AG04449 (cell line): ENCODE measurements around the gene GRM7.
"Not testable (repeated sequence)": the region's sequence is repeated elsewhere in the genome, so short reads cannot be mapped to it uniquely, and the experiment has no call there.

Experiments used
- CTCF ChIA-PET: fragments of 350-600 bp; formaldehyde crosslinking; extraction: SDS; loops from one replicate; lab custom pipeline; 2021; ENCODE audit warnings: antibody characterized with exemption; lab: Yijun Ruan, JAX
- POLR2A ChIA-PET: fragments of 400-600, 350-600 bp; formaldehyde crosslinking; extraction: SDS; loops from one replicate; lab custom pipeline; 2020; ENCODE audit warnings: antibody characterized with exemption, inconsistent platforms; lab: Yijun Ruan, JAX
- DNase-seq: peaks from one replicate; pipeline ENCODE4 v3.0.0-alpha.2; 2010; ENCODE audit warnings: low read depth, low spot score
- H3K4me3 ChIP-seq: 2 replicates; pipeline ENCODE4 v1.5.1; 2011; ENCODE audit warnings: low read depth, mild to moderate bottlenecking, control low read depth, low read length
- TF ChIP-seq, protein P1 (sequence below): IDR thresholded peaks from one replicate; pipeline ENCODE4 v1.5.1; 2011; ENCODE audit warnings: mild to moderate bottlenecking, moderate library complexity, low read length, control low read depth, inconsistent platforms; ENCODE audit not compliant: insufficient read depth; ENCODE audit errors: missing control alignments

GRM7 gene

DNA sequence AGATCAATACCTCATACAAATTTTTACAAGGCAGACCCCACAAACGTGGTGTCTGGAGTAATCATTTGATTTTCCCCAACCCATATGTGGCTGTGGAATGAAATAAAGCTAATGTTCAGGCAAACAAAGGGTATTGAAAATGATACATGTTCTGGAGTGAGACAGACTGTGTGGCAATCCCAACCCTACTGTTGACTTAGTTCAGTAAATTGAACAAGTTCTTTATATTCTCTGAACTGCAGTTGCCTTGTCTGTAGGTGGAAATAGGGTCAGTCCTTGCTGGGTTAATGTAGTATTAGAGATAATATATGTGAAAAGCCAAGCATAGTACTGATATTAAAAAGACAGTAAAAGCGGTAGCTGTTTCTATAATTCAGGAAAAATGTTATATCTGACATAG, 69.0 kb downstream of the GRM7 start:
- ChIA-PET POLR2A (no interaction called here), CTCF (no interaction called here)

DNA sequence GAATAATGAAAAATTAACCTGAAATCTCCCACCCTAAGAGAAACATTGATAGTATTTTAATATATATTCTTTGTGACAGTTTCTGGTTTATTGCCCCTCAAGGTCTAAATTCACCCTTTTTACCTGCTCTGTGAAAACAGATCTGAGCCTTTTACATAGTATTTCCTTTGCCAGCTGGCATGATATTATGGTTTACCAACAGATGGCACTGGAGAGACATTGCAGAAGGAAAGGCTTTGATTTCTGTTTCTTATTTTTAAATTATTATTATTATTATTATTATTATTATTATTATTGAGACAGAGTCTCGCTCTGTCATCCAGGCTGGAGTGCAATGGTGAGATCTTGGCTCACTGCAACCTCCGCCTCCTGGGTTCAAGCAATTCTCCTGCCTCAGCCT, 74.5 kb downstream of the GRM7 start:
- H3K4me3 ChIP-seq, DNase-seq, POLR2A ChIA-PET, CTCF ChIA-PET: not testable (repeated sequence)

More for the DNA sequence above, 69.0 kb downstream of the GRM7 start:
- H3K4me3 ChIP-seq: no peak overlapping the region
- TF ChIP-seq, protein P1, sequence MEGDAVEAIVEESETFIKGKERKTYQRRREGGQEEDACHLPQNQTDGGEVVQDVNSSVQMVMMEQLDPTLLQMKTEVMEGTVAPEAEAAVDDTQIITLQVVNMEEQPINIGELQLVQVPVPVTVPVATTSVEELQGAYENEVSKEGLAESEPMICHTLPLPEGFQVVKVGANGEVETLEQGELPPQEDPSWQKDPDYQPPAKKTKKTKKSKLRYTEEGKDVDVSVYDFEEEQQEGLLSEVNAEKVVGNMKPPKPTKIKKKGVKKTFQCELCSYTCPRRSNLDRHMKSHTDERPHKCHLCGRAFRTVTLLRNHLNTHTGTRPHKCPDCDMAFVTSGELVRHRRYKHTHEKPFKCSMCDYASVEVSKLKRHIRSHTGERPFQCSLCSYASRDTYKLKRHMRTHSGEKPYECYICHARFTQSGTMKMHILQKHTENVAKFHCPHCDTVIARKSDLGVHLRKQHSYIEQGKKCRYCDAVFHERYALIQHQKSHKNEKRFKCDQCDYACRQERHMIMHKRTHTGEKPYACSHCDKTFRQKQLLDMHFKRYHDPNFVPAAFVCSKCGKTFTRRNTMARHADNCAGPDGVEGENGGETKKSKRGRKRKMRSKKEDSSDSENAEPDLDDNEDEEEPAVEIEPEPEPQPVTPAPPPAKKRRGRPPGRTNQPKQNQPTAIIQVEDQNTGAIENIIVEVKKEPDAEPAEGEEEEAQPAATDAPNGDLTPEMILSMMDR: no peak
- DNase-seq: no peak

DNA sequence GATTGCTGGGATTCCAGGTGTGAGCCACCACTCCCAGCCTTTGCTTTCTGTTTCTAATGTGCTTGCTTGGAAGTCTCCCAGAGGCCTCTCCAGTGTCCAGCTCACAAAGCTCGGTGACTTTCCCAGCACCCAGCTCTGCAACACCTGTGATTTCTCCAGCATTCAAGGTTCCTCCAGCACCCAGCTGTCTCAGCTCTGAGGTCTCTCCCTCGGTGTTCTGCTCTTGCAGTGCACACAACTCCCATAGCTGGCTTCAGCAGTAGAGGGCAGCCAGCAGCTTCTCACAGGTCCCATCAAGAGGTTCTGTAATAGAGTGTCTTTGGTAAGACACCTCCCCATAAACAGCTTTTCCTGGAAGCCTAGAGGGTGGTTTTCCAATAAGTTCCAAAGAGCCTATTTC, 75.1 kb downstream of the GRM7 start:
- H3K4me3 ChIP-seq: no peak overlapping the region
- CTCF ChIA-PET: no interaction called here
- TF ChIP-seq, protein P1: no peak
- POLR2A ChIA-PET: no interaction called here
- no peak for DNase-seq

DNA sequence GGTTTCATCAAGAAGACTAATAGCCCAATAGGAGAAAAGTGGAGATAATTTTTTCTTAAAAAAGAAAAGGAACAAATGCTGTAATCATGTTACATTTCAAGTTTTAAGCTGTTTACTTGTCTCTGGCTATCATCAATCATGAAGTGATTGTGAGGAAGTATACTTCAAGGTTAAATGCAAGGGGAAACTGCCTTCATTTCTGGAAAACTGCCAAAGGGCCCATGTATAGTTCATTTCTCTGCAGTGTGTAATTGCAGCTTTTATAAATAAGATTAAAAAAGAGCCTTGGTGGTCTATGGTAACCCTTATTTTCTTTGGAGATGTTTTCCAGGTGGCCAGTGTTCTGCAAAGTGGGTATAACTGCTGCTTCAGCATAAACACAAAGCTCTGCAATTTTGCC, 101.9 kb downstream of the GRM7 start:
- CTCF ChIA-PET: no interaction called here
- POLR2A ChIA-PET: no interaction called here
- DNase-seq: no peak
- no peak overlapping the region for H3K4me3 ChIP-seq
- TF ChIP-seq, protein P1: no peak

DNA sequence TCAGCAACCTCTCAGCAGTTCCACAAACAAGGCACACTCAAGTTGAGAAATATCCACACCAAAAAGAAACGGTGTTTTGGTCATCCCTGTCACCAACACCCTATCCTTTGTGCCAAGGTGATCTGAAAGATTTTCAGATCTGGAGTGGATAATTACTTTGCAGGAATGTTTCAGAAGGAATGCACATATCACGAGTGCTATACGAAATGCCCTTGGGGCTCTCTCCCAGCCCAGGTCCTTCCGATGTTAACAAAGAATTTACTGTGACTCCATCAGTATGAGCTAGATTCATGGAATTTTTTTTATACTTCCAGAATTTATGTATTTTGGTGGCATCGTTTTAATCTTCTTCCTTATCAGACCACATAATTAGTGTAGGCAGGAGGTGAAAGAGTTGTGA, 105.0 kb downstream of the GRM7 start:
- TF ChIP-seq, protein P1: no peak
- ChIA-PET CTCF (interaction anchor here (1.0 kb wide), 1 partner anchor 1451 kb away, joined by 3 read pairs; no protein-coding TSS in a partner anchor), POLR2A (no interaction called here)
- DNase-seq: no peak
- no peak overlapping the region for H3K4me3 ChIP-seq

DNA sequence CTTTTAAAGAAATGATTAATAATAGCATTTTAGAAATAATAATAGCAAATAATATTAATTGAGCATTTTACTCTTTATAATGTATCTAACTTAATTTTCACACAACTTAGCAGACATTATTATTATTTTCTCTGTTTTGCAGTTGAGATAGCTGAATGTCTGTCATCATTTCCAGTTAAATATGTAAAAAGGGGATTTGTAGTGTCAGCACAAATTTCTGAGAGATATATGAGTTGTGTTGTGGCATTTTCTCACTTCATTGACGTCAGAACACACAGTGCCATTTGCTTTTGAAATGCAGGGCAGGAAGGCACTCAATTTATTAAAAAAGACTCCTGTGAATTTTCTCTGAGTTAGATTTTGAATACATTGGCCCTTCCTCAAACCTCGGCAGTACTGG, 111.0 kb downstream of the GRM7 start:
- TF ChIP-seq, protein P1: no peak
- H3K4me3 ChIP-seq: no peak overlapping the region
- no peak for DNase-seq
- POLR2A ChIA-PET: no interaction called here
- CTCF ChIA-PET: no interaction called here

DNA sequence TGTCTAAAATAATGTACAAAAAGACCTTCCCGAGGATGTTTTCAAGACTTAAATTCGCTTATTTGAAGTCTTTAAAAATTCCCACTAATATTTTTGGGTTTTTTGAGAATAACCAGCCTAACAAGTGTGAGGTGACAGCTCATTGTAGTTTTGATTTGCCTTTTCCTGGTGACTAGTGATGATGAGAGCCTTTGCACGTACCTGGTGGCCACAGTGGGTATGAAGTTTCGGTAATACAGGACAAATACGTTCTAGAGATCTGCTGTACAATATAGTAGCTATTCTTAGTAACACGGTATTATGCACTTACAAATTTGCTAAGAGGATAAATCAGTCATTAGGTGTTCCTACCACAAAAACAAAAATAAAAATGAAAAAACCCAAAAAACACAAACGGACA, 124.9 kb downstream of the GRM7 start:
- CTCF ChIA-PET: no interaction called here
- TF ChIP-seq, protein P1: no peak
- no peak overlapping the region for H3K4me3 ChIP-seq
- no peak for DNase-seq
- POLR2A ChIA-PET: no interaction called here
